ENCODE results near the gene RORC. TPM values are rescaled to one million over a fixed set of nuclear protein-coding genes. Genes with fewer than 3 reads are reported as not detected.

RORC gene
- total and polyA plus RNA-seq, 2 of the 8 experiments (the other 6 are each of a cell fraction or from before 2014, with no cell fraction given): 0.44 to 0.54 TPM

GRCh38 chr1:151777317-151777716 is 54.3 kb downstream of the RORC start:
- Histone ChIP-seq H4K8ac (ENCODE audit: extremely low read depth, insufficient read depth, low read length) (no peak overlapping the region), H3K4me1 (replicated peaks in 1 of 4; ENCODE audit: control insufficient read depth in 3 of 4, insufficient read depth in 4 of 4, low read length in 3 of 4) (no peaks in the 10 kb centered on the region), H3K4ac (replicated peaks; ENCODE audit: insufficient read length, low read depth, low read length) (no peak overlapping the region), H3K18ac (ENCODE audit: extremely low read depth, low read length) (no peak overlapping the region), H2AFZ (ENCODE audit: low read length) (no peak overlapping the region), H4K5ac (ENCODE audit: insufficient read length, low read depth, low read length) (no peak overlapping the region), H2BK20ac (ENCODE audit: low read length) (no peak overlapping the region), H4K91ac (replicated peaks; ENCODE audit: insufficient read length, low read length) (no peak overlapping the region), H3K36me3 (ENCODE audit: control insufficient read depth in 2 of 4, insufficient read depth in 4 of 4, low read length in 3 of 4) (peaks cover 0 to 47% (median 13%) of the 10 kb centered on the region in 4 experiments; a peak in 6 of 8 replicates), H3K23me2 (ENCODE audit: low read depth, low read length) (no peaks in the 10 kb centered on the region), H2BK5ac (ENCODE audit: low read depth, low read length) (no peak overlapping the region), H3K27me3 (replicated peaks in 1 of 4; ENCODE audit: control insufficient read depth in 3 of 4, extremely low read depth in 1 of 4, insufficient read depth in 3 of 4, low read length in 3 of 4) (peaks cover 0 to 1% (median 0%) of the 10 kb centered on the region in 4 experiments; a peak in 1 of 7 replicates), H2AK5ac (ENCODE audit: low read depth, low read length) (no peak overlapping the region), H3K79me1 (ENCODE audit: low read depth, low read length) (no peaks in the 10 kb centered on the region), H3K9me3 (ENCODE audit: insufficient read depth in 2 of 2, low read depth in 1 of 2, low read length in 1 of 2) (no peaks in the 10 kb centered on the region), H3K27ac (ENCODE audit: low read depth, low read length) (no peak overlapping the region), H3K23ac (ENCODE audit: insufficient read length) (no peak overlapping the region), H3K4me3 (ENCODE audit: extremely low read depth in 1 of 4, insufficient read depth in 2 of 4, low read depth in 3 of 4, low read length in 4 of 4) (no peak overlapping the region), H2BK15ac (ENCODE audit: low read length) (no peak overlapping the region), H3K56ac (replicated peaks; ENCODE audit: insufficient read length, low read depth, low read length) (no peak overlapping the region), H3K9ac (replicated peaks in 1 of 4; ENCODE audit: extremely low read depth in 1 of 4, low read depth in 3 of 4, low read length in 3 of 4) (no peak overlapping the region), H2BK12ac (ENCODE audit: low read depth, low read length) (no peak overlapping the region), H3K4me2 (ENCODE audit: insufficient read depth in 1 of 2, low read depth in 2 of 2, low read length in 2 of 2) (no peak overlapping the region), H3K14ac (ENCODE audit: insufficient read length) (no peak overlapping the region), H4K20me1 (replicated peaks in 1 of 2; ENCODE audit: control insufficient read depth in 1 of 2, insufficient read depth in 2 of 2, low read length in 2 of 2) (no peaks in the 10 kb centered on the region), H3K79me2 (ENCODE audit: control insufficient read depth in 1 of 2, insufficient read depth in 2 of 2, low read length in 2 of 2) (no peaks in the 10 kb centered on the region), H2BK120ac (replicated peaks; ENCODE audit: low read depth, low read length) (no peak overlapping the region)
- TF ChIP-seq ASH2L (IDR thresholded peaks at IDR 0.05; ENCODE audit: low read length): no peak
- TF ChIP-seq SIN3A (conservative IDR thresholded peaks at IDR 0.05 in 1 of 2, IDR thresholded peaks at IDR 0.05 in 1 of 2; ENCODE audit: low read depth in 1 of 2, low read length in 2 of 2): no peak
- TF ChIP-seq MAFK (IDR thresholded peaks at IDR 0.05; ENCODE audit: low read depth, low read length): no peak
- TF ChIP-seq HDAC2 (IDR thresholded peaks at IDR 0.05; ENCODE audit: borderline replicate concordance in 1 of 2, low read depth in 2 of 2, low read length in 2 of 2): no peak
- TF ChIP-seq KDM1A (IDR thresholded peaks at IDR 0.05; ENCODE audit: borderline replicate concordance, low read length): no peak
- TF ChIP-seq YY1 (IDR thresholded peaks at IDR 0.05; ENCODE audit: low read depth, low read length): no peak
- TF ChIP-seq FOSL1 (IDR thresholded peaks at IDR 0.05; ENCODE audit: insufficient read depth, low read depth, low read length): no peak
- ChIA-PET CTCF (ENCODE audit: partially characterized antibody) (interaction anchor here (0.6 to 1.2 kb wide), 3 partner anchors 48 to 62 kb away, joined by 3 to 4 read pairs (median 3); no protein-coding TSS in a partner anchor), POLR2A (ENCODE audit: partially characterized antibody) (interaction anchor here (0.6 to 1.4 kb wide), 3 partner anchors 22 to 147 kb away, joined by 3 read pairs; no protein-coding TSS in a partner anchor)
- FAIRE-seq (no peak), DNase-seq (ENCODE audit: low read depth in 1 of 2, low spot score in 2 of 2) (no peak)
- WGBS, 2 experiments (ENCODE audit: extremely low coverage in 1 of 2, insufficient coverage in 1 of 2, insufficient read length in 1 of 2, insufficient replicate concordance in 2 of 2, low coverage in 1 of 2, low lambda C conversion rate in 2 of 2, missing lambda C conversion rate in 1 of 2): 80% methylated on average over 4 of the region's 4 CpGs; no CpG with 5 or more reads in 1 of the 2 experiments

Measured in H1 (cell line).